HCEC 1CT (cell line): ENCODE measurements around the gene ALDH6A1.

Experiments
- DNase-seq: peaks from one replicate; pipeline ENCODE4 v3.0.0-alpha.2; 2017

Gene ALDH6A1

DNA sequence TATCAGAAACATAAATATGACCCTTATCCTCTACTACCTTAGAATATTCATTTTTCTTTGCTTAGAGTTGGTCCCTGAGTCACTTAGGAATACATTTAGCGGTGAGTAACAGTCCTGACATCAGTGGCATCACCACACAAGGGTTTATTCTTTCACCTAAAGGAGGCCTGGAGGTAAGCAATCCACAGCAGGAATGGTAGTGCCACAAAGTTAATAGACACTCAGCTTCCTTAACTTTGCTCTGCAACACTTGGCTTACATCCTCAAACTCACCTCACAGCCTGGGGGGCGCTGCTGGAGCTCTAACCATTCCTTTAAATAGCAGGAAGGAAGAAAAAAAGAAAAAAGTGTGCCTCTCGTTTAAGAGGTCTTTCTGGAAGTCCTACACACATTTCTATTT lies 36.0 kb downstream of the ALDH6A1 start:
- DNase-seq = peak; percentile 19

DNA sequence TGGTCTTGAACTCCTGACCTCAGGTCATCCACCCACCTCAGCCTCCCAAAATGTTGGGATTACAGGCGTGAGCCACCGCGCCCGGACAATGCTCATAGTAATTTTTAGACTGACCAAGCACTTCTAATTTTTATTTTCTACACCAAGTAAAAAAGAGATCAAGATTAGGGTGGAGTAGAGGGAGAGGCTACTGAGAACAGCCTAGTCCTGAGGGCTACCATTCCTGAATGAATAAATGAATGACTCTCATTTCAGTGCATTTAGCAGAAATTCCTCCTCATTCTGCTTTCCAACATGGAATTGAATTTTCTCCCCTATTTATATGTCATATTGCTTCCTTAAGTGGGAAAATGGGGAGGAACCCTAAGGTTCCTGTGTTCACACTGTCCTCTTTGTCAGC lies 38.7 kb downstream of the ALDH6A1 start:
- no peak for DNase-seq

DNA sequence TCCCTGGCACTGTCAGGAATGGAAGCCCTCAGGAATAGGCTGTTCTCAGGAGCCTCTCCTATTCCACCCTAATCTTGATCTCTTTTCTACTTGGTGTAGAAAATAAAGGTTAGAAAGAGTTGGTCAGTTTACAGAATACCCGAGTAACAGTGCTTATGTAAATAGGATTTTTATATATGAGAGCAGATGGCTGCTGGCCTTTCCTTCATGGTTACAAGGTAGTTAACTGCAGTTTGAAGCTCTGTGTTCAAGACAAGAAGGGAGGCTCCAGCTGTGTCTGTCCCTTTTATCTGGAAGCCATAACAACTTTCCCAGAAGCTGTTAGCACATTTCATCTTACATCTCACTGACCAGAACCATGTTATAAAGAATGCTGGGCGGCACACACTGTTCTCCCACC lies 42.0 kb downstream of the ALDH6A1 start:
- DNase-seq = no peak

DNA sequence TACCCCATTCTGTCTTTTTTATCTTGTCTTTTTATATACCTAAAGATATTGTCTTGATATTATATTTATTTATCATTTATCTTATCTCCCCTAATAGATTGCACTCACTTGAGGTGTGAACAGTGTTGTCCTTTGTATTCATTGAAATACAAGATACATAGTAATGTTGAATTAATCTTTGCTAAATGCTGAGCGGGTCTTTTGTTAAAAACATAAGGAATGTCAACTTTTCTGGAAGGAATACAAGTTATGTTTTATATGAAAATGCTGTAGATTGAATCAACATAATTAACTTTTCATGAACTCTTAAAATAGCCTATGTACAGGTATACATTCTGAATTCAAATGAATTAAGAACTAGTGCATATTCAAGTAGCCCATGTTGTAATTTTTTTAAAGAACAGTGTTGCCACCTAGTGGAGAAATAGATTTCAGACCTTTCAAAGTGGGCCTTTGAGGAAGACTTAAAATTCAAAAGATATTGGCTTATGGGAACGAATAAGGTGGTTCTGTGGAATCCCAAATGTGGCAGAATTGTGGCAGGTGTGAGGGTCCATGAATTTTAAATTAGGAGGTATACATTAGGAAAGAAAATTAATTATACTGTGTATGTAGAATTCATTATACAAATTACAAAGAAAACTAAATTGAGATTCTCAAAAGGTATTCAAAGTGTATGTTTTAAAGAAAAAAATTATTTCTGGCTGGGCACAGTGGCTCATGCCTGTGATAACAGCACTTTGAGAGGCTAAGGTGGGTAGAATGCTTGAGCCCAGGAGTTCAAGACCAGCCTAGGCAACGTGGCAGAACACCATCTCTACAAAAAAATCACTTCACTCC lies 46.0 kb downstream of the ALDH6A1 start:
- peak; percentile 47 for DNase-seq

DNA sequence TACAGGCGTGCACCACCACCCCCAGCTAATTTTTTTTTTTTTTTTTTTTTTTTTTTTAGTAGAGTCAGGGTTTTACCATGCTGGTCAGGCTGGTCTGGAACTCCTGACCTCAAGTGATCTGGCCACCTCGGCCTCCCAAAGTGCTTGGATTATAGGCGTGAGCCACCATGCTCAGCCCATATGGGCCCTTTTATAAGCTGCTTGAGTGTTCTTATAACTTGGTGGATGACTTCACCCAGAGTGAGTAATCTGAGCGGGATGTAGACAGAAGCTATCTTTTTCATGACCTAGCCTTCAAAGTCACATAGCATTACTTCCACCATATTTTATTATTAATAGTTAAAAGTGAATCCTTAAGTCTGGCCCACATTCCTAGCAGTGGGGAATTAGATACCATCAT lies 48.7 kb downstream of the ALDH6A1 start:
- peak; percentile 78 for DNase-seq

DNA sequence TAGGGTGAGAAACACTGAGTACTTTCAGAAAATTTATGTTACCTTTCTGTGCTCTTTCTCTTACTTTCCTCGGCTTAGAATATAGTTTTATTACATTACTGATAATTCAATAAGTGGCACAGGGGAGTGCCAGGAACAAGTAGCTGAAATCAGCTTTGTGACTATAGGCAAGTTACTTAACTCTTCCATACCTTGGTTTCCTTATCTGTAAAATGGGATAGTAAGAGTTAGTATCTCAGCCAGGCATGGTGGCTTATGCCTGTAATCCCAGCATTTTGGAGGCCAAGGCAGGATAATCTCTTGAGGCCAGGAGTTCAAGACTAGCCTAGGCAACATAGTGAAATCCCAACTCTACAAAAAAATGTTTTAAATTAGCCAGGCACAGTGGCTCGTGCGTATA lies 49.7 kb downstream of the ALDH6A1 start:
- no peak for DNase-seq

DNA sequence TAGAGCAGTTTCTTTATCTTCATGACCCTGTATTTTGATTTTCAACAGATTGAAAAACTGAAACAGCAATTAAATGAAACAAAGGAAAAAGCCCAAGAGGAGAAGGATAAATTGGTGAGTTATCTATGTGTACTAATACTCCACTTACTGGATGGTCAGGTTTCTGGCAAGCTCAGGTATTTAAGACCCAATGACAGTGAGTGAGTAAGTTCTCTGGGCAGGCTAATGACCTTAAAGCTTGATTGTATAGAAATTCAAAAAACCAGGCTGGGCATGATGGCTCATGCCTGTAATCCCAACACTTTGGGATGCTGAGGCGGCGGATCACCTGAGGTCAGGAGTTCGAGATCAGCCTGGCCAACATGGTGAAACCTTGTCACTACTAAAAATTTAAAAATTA lies 55.1 kb downstream of the ALDH6A1 start:
- no peak for DNase-seq

DNA sequence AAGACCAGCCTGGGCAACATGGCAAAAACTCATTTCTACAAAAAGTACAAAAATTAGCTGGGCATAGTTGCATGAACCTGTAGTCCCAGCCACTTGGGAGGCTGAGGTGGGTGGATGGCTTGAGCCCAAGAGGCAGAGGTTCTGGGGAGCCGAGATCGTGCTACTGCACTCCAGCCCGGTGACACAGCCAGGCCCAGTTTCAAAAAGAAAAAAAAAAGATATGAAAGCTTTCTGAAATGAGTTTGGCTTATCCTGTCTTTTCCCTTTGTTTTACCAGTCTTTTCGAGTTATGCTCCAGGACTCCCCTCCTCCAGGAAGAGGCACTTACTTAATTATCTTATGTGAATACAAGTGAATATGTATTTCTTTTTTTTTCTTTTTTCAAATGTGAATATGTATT lies 61.9 kb downstream of the ALDH6A1 start:
- DNase-seq = no peak

DNA sequence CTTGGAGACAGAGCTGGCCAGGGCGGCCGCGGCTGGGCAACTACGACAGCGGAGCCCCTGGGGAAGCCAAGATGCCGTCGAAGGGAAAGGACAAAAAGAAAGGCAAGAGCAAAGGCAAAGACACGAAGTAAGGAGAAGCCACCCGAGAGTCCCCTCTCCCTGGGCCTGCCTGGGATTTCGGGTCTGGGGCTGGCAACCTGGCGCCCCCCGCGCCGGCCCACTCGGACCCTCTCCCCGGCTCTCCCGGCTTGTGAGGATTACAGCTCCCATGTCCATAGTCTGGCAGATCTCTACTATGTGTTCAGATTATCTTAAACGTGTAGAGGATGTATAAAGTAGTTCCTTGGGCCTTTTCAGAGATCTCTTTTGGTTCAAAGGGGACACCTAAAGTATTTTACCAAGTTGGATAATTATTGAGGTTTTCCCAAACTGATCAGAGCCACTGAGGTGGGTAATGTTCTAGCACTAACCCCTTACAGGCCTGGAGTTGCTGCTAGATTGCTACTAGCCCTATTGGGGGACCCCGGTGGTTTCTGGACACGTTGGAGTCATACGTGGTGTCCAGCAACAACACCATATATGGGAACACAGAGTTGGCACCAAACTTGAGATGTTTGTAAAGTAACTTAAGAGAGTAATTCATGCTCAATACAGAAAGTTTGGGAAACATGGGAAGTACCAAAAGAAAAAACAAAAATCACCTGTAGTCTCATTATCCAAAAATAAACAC lies 64.7 kb downstream of the ALDH6A1 start:
- DNase-seq = peak; percentile 65

DNA sequence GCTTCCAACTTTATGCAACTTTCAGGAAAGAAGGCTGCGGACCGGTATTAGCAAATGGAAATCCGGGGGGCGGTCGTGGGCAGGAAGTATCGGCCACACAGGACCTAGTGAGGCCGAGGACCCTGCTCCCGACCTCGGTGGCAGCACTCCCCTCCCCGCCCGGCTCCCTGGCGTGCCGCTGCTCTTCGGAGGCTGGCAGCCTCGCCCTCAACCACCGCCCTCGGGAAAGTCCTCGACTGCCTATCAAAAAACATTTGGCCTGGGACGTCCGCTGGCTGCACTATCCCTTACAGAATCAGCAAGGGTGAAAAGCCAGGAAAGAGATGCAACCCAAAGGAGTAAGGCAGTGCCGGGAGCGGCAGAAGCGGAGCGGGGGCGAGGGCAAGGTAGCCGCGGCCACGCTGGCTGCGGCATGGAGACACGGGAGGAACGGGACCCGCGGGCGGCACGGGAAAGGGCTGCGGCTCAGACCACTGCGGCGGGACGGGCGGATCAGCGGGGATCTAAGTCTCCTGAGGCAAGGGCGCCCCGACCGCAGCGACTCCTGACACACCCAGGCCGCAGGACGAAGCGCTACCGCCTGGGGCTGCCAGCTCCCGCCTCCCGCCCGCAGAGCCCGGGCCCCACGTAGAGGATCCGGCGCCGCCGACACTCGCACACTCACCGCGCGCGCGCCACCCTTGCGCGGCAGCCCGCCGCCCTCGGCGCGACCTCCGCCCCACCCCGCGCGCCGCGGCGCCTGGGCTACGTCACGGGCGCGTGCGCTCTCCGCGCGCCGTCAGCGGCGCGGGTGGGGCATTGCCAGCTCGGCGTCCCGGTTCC lies 65.5 kb downstream of the ALDH6A1 start, which contains the start of the genes BBOF1 and ENTPD5:
Gene BBOF1 (plus strand): TSS at position 764 of the 822 bp plus-strand sequence. CDS start 130 bp downstream, outside the sequence.
Gene ENTPD5 (minus strand): TSS at position 703 of the 822 bp plus-strand sequence. CDS start 31,186 bp downstream, outside the sequence.
- DNase-seq = peak; percentile 87

DNA sequence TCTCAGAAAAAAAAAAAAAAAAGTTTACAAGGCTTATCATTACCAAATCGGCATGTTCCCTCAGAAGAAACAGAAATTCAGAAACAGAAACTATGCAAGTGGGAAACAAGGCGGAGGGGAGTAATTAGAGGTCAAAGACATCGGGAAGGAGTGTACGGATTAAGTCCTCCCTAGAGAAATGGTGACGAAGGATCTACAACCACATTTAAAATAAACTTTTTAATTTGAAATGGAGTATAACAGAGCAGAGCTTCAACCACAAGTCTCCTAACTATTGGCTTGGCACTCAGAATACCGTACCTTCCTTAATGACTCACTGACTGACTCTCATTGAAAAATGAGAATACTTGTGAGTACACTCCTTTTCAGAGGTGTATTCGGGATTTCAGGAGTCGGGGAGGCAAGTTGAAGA lies 66.1 kb downstream of the ALDH6A1 start:
- DNase-seq = peak; percentile 63

DNA sequence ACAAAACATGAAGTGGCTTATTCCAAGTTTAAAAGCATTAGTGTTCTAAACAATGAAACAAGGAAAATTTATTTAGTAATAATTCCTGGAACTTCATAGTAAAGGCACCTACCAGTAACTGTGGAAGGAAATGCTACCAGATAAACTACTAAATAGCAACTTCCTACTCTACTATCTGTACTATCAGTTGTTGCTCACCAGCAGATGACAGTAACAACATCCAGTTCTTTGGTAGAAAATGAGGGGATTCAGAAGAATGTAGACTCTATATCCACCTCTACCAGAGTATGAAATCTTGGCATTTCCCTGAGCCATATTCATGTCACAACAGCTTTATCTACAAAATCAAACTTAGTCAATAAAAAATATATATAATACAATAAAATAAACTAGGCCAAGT lies 68.3 kb downstream of the ALDH6A1 start:
- DNase-seq = no peak

DNA sequence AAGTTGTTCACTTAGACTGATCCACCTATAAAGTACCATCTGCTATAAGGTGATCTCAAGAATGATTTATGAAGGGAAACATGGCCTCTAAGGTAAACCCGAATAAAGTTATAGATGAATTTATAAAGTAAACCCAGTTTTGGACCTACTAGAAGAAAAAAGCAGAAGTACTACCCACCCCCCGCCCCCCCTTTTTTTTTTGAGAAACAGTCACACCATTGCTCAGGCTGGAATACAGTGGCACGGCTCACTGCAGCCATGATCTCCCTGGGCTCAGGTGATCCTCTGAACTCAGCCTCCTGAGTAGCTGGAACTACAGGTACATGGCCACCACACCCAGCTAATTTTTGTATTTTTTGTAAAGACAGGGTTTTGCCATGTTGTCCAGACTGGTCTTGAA lies 69.1 kb downstream of the ALDH6A1 start:
- no peak for DNase-seq

DNA sequence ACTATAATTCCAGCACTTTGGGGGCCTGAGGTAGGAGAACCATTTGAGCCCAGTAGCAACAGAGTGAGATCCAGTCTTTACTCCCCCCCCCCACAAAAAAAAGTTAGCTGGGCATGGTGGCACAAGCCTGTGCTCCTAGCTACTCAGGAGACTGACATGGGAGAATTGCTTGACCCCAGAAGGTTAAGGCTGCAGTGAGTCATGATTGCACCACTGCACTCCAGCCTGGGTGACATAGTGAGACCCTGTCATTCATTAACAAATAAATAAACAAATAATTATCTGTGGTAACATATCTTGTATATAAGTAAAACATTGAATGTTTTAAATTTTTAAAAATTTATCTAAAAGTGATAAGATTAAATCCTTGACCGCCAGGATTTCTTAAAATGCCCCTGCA lies 70.0 kb downstream of the ALDH6A1 start:
- peak; percentile 18 for DNase-seq

DNA sequence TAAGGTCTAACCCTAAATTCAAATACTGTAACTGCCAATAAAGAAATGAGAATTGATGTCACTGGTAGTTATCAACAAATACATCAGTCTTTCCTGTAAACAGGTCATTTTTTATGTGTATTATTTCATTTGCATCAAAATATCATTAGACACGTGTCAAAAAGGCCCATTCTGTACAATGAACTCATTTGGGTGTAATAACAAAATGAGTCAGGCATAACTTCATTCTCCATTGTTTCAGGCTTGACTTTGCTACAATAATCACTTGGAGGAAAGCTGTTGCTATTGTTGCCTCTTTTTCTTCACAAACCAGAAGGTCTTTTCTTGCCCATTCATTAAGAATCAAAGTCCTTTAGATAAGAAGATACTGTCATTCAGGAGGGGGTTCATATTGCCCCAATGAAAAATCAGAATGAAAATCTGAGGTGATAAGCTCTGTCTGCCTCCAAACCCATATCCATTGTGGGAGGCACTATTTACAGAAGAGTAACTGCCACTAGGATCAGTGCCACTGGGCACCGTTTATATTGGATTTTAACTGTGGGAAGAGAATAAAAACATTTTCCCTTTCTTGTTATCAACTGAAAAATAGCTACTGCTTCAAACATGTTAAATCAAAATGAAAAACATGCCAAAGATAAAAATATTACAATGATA lies 75.3 kb downstream of the ALDH6A1 start:
- DNase-seq = no peak
